Suprapubic skin (tissue), 3 donors: Measurements from ENCODE around the gene MAP6.

ENCODE experiments used
- POLR2A ChIP-seq, 2 donors: fragments of 450-650 bp; IDR thresholded peaks; one replicate each; pipeline ENCODE4 v1.6.1; 2017; ENCODE audit warnings: antibody characterized with exemption in 2 of 2, mild to moderate bottlenecking in 2 of 2, moderate library complexity in 2 of 2
- TF ChIP-seq, protein P1 (sequence below), 2 donors: fragments of 200-600 bp in 1 of 2; fragments of 450-650 bp in 1 of 2; sonication (generic) in 1 of 2; IDR thresholded peaks; one replicate each; pipeline ENCODE4 v1.5.1; 2016 to 2019; ENCODE audit warnings: antibody characterized with exemption in 2 of 2, mild to moderate bottlenecking in 1 of 2, moderate library complexity in 1 of 2

DNA sequence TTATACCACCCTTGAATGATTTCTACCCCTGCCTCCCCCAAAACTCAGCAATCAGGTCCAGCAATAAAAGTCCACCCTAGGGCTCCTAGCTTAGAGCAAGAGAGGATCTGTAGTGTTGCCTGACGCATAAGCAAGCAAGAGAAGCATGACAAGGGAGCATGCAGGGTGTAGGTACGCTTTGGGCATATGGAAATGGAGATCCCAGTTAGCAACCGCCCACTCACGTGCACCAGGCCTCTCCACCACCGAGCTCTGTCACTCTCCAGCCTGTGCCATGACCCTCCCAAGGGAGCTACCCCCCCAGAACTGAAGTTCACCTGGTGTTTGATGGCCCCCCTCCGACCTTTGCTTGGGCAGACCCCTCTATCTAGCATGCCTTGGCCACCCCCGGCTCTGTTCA, 67.3 kb downstream of the MAP6 start:
- TF ChIP-seq, protein P1, sequence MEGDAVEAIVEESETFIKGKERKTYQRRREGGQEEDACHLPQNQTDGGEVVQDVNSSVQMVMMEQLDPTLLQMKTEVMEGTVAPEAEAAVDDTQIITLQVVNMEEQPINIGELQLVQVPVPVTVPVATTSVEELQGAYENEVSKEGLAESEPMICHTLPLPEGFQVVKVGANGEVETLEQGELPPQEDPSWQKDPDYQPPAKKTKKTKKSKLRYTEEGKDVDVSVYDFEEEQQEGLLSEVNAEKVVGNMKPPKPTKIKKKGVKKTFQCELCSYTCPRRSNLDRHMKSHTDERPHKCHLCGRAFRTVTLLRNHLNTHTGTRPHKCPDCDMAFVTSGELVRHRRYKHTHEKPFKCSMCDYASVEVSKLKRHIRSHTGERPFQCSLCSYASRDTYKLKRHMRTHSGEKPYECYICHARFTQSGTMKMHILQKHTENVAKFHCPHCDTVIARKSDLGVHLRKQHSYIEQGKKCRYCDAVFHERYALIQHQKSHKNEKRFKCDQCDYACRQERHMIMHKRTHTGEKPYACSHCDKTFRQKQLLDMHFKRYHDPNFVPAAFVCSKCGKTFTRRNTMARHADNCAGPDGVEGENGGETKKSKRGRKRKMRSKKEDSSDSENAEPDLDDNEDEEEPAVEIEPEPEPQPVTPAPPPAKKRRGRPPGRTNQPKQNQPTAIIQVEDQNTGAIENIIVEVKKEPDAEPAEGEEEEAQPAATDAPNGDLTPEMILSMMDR (IDR thresholded peaks at IDR 0.05) = no peak
- no peak for TF ChIP-seq POLR2A (IDR thresholded peaks at IDR 0.05)
